Mucosa of stomach (tissue), 1 donor: ENCODE measurements around the gene HSPA2.
A peak's percentile ranks its signal among the peaks of the same experiment; 100 is the strongest.

ENCODE experiments used
- H3K27me3 ChIP-seq: one replicate; pipeline ENCODE4 v1.7.0; 2013; ENCODE audit warnings: mild to moderate bottlenecking, low read length; ENCODE audit not compliant: control insufficient read depth, insufficient read depth
- H3K36me3 ChIP-seq: one replicate; pipeline ENCODE4 v1.7.0; 2013; ENCODE audit warnings: low read length; ENCODE audit not compliant: control insufficient read depth, insufficient read depth
- H3K4me1 ChIP-seq: one replicate; pipeline ENCODE4 v1.7.0; 2013; ENCODE audit warnings: mild to moderate bottlenecking, low read length; ENCODE audit not compliant: control insufficient read depth, insufficient read depth
- H3K4me3 ChIP-seq: one replicate; pipeline ENCODE4 v1.7.0; 2013; ENCODE audit warnings: low read length
- H3K9ac ChIP-seq: one replicate; pipeline ENCODE4 v1.7.0; 2013; ENCODE audit warnings: mild to moderate bottlenecking, low read length, moderate library complexity
- H3K9me3 ChIP-seq: one replicate; pipeline ENCODE4 v1.7.0; 2013; ENCODE audit warnings: mild to moderate bottlenecking, low read length, moderate library complexity; ENCODE audit not compliant: control insufficient read depth
- donor health status: Pancreatic carcinoma.

Gene HSPA2

DNA sequence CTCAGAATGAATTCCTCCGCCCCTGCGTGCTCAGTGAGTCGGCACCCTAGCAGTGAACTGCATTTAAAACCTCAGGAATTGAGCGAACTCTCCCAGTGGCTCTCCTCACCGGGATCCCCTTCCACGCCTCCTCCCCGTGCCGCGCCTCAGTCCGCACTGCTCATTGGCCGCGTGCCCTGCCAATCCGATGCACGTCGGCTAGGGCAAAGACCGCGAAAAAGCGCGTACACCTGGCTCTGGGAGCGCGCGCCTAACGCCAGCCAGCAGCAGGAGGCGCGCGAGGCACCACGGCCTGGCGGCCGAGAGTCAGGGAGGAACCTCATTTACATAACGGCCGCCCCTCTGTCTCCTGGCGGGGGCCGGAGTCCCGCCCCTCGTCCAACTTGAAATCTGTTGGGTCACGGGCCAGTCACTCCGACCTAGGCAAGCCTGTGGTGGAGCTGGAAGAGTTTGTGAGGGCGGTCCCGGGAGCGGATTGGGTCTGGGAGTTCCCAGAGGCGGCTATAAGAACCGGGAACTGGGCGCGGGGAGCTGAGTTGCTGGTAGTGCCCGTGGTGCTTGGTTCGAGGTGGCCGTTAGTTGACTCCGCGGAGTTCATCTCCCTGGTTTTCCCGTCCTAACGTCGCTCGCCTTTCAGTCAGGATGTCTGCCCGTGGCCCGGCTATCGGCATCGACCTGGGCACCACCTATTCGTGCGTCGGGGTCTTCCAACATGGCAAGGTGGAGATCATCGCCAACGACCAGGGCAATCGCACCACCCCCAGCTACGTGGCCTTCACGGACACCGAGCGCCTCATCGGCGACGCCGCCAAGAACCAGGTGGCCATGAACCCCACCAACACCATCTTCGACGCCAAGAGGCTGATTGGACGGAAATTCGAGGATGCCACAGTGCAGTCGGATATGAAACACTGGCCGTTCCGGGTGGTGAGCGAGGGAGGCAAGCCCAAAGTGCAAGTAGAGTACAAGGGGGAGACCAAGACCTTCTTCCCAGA is at the start of gene HSPA2:
HSPA2 (plus strand) TSS at position 534 of the 995 bp plus-strand sequence; CDS start at position 643, 109 bp downstream.
- Histone ChIP-seq H3K9ac (peak within 1 kb of the TSS; percentile 75), H3K4me1 (peaks cover 18% of the 10 kb centered on the region), H3K9me3 (no peaks in the 10 kb centered on the region), H3K27me3 (peaks cover 18% of the 10 kb centered on the region), H3K4me3 (peak within 1 kb of the TSS; percentile 54), H3K36me3 (no peaks in the 10 kb centered on the region)

DNA sequence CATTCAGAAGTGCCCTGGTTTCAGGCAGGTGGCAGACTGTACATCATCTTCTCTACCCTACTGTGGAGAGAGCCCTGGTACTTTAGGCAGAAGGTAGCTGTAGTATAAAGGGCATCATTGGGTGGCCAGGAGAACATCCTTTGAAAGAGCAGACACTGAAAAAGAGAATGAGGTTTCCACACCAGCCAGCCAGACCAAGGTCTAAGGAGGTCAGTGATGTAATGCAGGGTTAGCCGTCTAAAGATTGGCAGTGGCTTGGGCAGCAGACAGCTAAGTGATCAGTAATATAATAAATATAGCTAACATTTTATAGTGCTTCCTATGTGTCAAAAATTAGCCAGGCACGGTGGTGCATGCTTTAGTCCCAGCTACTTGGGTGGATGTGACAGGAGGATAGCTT is 48.9 kb upstream of the HSPA2 start:
- Histone ChIP-seq H3K4me1 (no peaks in the 10 kb centered on the region), H3K4me3 (no peak overlapping the region), H3K36me3 (no peaks in the 10 kb centered on the region), H3K9ac (no peak overlapping the region), H3K9me3 (no peaks in the 10 kb centered on the region), H3K27me3 (no peaks in the 10 kb centered on the region)

DNA sequence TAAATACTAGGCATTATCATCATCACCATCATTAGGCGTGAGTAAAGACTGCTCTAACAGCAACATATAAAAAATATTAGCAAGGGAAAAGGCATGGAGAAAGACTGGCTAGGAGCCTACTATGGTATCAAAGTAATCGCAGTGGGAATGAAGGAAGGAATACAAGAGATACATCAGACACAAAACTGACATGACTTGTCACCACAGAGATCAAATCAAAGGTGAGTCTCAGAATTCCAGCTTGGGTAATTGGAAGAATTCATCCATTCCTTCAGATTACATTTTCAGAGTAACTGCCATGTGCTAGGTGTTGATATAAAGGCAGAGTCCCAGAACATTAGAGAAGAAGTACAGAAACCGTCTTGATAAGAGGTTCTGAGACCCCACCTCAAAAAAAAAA is 47.1 kb upstream of the HSPA2 start:
- Histone ChIP-seq H3K36me3 (no peaks in the 10 kb centered on the region), H3K9me3 (no peaks in the 10 kb centered on the region), H3K27me3 (no peaks in the 10 kb centered on the region), H3K4me1 (no peaks in the 10 kb centered on the region), H3K4me3 (no peak overlapping the region), H3K9ac (no peak overlapping the region)

DNA sequence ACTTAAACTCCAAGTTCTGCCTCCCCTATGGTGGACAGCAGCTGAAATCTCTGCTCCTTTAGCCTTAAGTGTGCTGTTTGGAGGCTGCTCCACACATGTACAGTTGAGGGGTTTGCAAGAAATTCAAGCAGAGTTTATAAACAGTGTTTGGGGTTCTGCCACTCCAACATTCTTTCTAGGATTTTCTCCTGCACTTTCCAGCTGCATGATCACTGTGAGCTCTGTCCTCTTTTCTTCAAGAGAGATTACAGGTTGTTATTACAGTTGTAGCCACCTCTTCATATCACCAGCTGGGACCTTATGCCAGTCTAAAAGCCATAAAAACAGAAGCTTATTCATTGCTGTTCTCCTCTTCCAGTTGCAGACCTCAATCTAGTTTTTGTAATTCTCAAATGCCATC is 45.3 kb upstream of the HSPA2 start:
- no peak overlapping the region for H3K9ac ChIP-seq
- H3K4me1 ChIP-seq, result no peaks in the 10 kb centered on the region
- no peak overlapping the region for H3K4me3 ChIP-seq
- no peaks in the 10 kb centered on the region for H3K27me3 ChIP-seq
- H3K9me3 ChIP-seq, result no peaks in the 10 kb centered on the region
- H3K36me3 ChIP-seq, result no peaks in the 10 kb centered on the region

DNA sequence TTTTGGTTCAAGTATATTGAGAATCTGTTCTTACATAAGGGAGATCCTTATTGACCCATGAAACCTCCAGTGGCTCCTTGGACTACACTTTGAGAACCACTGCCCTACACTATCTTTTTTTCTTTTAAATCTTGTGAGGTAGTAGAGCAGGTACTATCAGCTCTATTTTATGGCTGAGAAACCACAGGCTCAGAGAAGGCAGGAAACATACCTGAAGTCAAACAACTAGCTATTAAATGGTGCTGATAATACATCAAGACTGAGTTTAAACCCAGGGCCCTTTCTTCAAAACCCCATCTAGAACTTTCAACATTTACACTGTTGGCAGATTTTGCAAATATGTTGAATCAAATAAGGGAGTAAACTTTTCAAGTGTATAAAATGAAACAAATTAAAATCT is 43.8 kb upstream of the HSPA2 start:
- H3K4me3 ChIP-seq, result no peak overlapping the region
- H3K9me3 ChIP-seq, result no peaks in the 10 kb centered on the region
- H3K4me1 ChIP-seq, result peaks cover 7% of the 10 kb centered on the region

DNA sequence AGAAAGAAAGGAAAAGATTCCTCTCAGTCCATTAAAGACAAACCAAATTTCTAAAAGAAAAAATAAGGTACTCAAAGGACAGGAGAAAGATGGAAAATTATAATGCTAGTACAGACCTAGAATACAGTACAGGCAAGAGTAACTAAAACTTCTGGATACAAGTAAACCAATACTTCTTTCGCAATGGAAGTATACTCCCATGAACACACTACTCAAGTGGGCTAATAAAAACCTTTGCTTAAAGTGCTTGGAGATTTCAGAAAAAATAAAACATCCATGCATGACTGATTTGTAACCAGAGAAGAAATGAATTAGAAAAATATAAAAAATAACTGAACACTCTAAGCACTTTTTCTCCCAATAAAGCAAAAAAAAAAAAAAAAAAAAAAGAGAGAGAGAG is 40.5 kb upstream of the HSPA2 start:
- peak overlapping the region; percentile 11 for H3K9ac ChIP-seq
- H3K9me3 ChIP-seq, result no peaks in the 10 kb centered on the region
- no peaks in the 10 kb centered on the region for H3K27me3 ChIP-seq
- no peaks in the 10 kb centered on the region for H3K36me3 ChIP-seq
- peaks cover 18% of the 10 kb centered on the region for H3K4me1 ChIP-seq
- no peak overlapping the region for H3K4me3 ChIP-seq

More for the DNA sequence above, 43.8 kb upstream of the HSPA2 start:
- H3K36me3 ChIP-seq, result no peaks in the 10 kb centered on the region
- no peak overlapping the region for H3K9ac ChIP-seq
- no peaks in the 10 kb centered on the region for H3K27me3 ChIP-seq

DNA sequence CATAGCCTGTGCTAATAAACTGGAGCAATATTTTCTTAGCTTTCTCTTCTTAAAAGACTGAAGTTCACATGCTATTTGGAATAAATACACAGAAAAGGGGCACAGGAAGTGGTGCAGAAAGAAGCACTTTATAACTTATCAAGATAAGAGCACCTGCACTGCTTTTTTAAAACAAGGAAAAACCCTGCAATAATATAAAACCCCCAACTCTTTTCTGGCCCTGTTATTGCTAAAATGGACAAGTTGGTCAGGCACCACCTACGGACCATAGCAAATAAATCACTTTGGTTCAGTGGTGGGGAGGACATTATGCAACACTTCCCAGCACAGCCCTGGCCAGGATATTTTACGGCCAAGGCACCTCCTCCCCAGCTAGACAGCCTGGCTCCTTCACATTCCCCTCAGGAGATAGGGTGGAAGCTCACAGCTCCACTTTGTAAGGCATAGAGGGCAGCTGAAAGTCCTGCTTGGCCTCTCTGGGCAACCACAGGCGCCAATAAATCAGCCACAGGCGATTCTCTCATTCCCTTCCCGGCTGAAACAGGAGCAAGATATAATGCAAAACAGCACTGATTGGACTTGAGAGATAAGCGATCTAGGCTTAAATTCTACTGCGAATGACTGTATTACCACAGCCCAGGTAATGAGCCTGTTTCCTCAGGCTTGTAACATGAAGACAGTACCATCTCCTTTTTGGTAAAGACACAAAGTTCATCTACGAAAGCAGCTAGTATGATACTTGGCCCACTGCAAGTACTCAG is 39.0 kb upstream of the HSPA2 start:
- H3K9me3 ChIP-seq, result no peaks in the 10 kb centered on the region
- H3K4me3 ChIP-seq, result no peak overlapping the region
- peak overlapping the region; percentile 1 for H3K9ac ChIP-seq
- H3K4me1 ChIP-seq, result peaks cover 18% of the 10 kb centered on the region
- no peaks in the 10 kb centered on the region for H3K36me3 ChIP-seq
- H3K27me3 ChIP-seq, result no peaks in the 10 kb centered on the region

DNA sequence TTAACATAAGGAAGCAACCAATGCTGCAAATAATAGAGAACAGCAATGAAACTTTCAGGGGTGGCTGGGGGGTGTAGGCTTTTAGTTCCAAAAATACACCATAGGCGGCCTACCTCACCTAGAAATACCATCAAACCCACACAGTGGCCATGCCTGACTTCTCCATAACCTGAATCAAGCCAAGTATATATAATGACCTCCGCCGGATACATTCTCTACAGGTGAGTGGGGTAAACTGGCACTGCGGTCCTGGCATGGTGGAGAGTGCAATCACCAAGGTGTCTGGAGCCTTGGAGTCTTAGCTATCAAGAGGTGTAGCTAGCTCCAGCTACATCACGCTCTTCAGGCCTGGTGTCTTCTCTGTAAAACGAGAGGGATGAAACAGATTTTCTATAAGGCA is 38.1 kb upstream of the HSPA2 start:
- Histone ChIP-seq H3K9ac (peak overlapping the region; percentile 99), H3K27me3 (no peaks in the 10 kb centered on the region), H3K36me3 (no peaks in the 10 kb centered on the region), H3K4me3 (peak overlapping the region; percentile 58), H3K4me1 (peaks cover 18% of the 10 kb centered on the region), H3K9me3 (no peaks in the 10 kb centered on the region)

DNA sequence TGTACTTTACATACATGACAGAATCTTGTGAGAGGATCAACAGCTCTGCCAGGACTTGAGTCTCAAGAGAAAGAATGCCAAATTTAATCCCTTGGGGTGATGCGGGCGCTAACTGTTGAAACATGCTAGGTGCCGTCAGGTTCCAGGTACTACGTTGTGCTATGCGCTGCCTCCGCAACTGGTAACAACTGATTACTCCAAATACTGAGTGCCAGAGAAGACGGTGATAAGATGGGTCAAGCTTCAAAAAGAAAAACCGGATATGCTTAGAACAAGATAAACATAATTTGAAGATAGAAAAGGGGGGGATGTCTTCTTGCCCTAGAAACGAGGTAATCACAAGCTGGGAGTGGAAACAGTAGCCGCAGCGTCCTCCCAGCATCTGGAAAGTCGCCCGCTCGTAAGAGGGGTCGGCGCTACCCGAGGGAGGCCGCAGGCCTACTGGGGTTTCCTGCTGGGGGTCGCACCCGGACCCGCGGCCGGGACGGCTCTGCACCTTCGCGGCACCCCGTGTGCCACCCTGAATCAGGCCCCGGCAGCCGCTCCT is 37.6 kb upstream of the HSPA2 start:
- H3K9ac ChIP-seq, result peak overlapping the region; percentile 99
- H3K36me3 ChIP-seq, result no peaks in the 10 kb centered on the region
- peaks cover 18% of the 10 kb centered on the region for H3K4me1 ChIP-seq
- H3K9me3 ChIP-seq, result no peaks in the 10 kb centered on the region
- peak overlapping the region; percentile 58 for H3K4me3 ChIP-seq
- H3K27me3 ChIP-seq, result no peaks in the 10 kb centered on the region

DNA sequence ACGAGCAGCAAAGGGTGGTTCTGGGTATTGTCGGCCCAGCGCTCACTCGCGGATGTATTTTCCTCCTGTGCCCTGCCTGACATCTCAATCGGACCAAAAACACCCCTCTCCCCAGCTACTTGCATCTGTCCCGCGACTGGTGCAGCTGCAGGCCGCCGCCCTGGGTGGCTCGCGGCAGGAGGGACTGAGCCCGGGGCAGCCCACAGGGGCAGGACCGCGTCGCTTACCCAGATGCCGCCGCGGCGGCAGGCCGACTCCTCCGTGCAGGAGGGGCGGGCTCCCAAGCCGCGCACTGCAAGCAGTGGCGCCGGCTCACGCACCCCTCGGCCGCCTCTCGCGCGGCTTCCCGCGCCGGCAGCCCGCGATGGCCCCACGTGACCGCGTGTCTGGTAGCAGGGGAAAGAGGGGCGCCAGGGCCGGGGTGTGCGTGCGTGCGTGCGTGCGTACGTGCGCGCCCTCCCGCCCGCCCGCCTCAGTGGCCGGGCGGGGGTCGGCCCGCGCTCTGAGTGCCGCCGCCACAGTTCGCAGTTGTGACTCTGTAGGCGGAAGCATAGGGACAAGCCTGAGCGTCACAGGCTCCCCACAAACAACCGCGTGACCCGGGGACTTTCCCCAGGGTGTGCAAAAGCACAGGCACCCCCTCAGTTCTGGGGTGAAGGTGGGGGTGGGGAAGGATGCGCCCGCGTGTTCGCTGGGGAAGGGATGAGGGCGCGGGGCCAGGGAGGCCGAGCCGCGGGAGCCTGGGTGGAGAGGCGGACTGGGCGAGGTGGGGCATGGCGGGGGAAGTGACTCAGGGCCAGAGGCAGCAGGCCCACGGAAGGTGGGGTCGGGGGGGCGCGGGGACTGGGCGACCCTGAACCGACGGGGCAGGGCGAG is 36.9 kb upstream of the HSPA2 start, which contains the start of gene ZBTB25:
ZBTB25 (minus strand) TSS at position 405 of the 876 bp plus-strand sequence. CDS start 13,305 bp downstream, outside the sequence.
- Histone ChIP-seq H3K36me3 (no peaks in the 10 kb centered on the region), H3K4me3 (peak within 1 kb of the TSS; percentile 58), H3K27me3 (no peaks in the 10 kb centered on the region), H3K9ac (peak within 1 kb of the TSS; percentile 99), H3K4me1 (peaks cover 23% of the 10 kb centered on the region), H3K9me3 (no peaks in the 10 kb centered on the region)

DNA sequence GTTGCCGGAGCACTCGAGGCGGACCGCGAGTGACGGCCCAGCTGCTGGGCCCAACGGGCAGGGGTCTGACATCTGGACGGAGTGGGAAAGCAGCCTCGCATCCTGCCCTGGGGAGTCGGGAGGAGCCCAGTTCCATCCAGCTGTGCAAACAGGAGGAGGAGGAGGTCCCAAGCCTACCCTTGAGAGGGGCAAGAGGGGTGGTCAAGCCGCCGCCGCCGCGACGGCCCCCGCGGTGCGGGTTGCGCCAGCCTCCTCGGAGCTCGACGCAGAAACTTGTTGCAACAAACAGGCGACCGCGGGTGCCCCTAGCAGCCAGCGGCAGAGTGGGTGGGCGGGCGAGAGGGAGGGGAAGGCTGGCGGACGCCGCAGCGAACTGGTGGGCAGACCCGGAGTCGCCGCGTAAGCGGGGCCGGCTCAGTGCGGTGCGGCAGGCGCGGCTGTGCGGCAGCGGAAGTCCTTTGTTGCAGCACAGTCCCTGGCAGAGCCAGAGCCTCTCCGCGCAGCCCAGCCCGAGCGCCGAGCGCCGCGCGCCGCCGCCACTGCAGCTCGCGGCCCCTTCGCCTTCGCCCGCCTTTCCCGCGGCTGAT is 36.1 kb upstream of the HSPA2 start, which contains the start of gene ZBTB1:
ZBTB1 (plus strand) TSS at position 461 of the 587 bp plus-strand sequence. CDS start 16,735 bp downstream, outside the sequence.
- no peaks in the 10 kb centered on the region for H3K27me3 ChIP-seq
- H3K36me3 ChIP-seq, result no peaks in the 10 kb centered on the region
- peaks cover 29% of the 10 kb centered on the region for H3K4me1 ChIP-seq
- H3K9me3 ChIP-seq, result no peaks in the 10 kb centered on the region
- peak within 1 kb of the TSS; percentile 58 for H3K4me3 ChIP-seq
- peak within 1 kb of the TSS; percentile 99 for H3K9ac ChIP-seq
